IMR-90 (cell line): ENCODE data around the gene CCDC177. TPM values are rescaled to one million over a fixed set of nuclear protein-coding genes. Genes with fewer than 3 reads are reported as not detected.

Source experiments
- ATAC-seq: fragments of 200-7000 bp; cut with Tn5 transposase; 2 replicates; pipeline ENCODE4 v1.9.1; 2020; ENCODE audit warnings: low read depth, mild to moderate bottlenecking, moderate library complexity
- BruUV-seq: library from RNA; stranded (reverse); fragments of 400-500 nt; replicated peaks from 2 replicates; lab custom pipeline; 2021; lab: Mats Ljungman, UMichigan
- CTCF ChIA-PET: fragments of 300-600 bp; formaldehyde crosslinking; extraction: SDS; loops from one replicate; lab custom pipeline; 2021; ENCODE audit warnings: antibody characterized with exemption; lab: Yijun Ruan, JAX
- POLR2A ChIA-PET: fragments of 300-600 bp; sonication (Branson Sonifier 250); formaldehyde crosslinking; loops from one replicate; lab custom pipeline; 2022; ENCODE audit warnings: antibody characterized with exemption; ENCODE audit not compliant: unreplicated experiment; lab: Charles Lee
- DNase-seq: peaks from one replicate; pipeline ENCODE4 v3.0.0; 2013
- H2AFZ ChIP-seq: replicated peaks from 2 replicates; pipeline ENCODE3; 2013; ENCODE audit warnings: low read length, mild to moderate bottlenecking; ENCODE audit not compliant: poor library complexity
- H2AK5ac ChIP-seq: 2 replicates; pipeline ENCODE4 v1.6.1; 2013; ENCODE audit warnings: low read depth, low read length, inconsistent platforms
- H2AK9ac ChIP-seq: replicated peaks from 2 replicates; pipeline ENCODE3; 2013; ENCODE audit warnings: mild to moderate bottlenecking, low read depth, low read length, moderate library complexity; ENCODE audit not compliant: poor library complexity
- H2BK120ac ChIP-seq: 2 replicates; pipeline ENCODE4 v1.6.1; 2013; ENCODE audit warnings: low read depth, low read length, inconsistent platforms
- H2BK15ac ChIP-seq: 3 replicates; pipeline ENCODE4 v1.6.1; 2013; ENCODE audit warnings: low read depth, low read length, inconsistent platforms
- H2BK20ac ChIP-seq: 2 replicates; pipeline ENCODE4 v1.6.1; 2013; ENCODE audit warnings: low read depth, mild to moderate bottlenecking, inconsistent platforms, low read length, moderate library complexity
- H2BK5ac ChIP-seq: 2 replicates; pipeline ENCODE4 v1.6.1; 2013; ENCODE audit warnings: mild to moderate bottlenecking, low read depth, low read length, inconsistent platforms; ENCODE audit not compliant: poor library complexity, severe bottlenecking
- H3K14ac ChIP-seq: replicated peaks from 2 replicates; pipeline ENCODE4 v1.6.1; 2013; ENCODE audit warnings: low read depth, low read length, inconsistent platforms
- H3K18ac ChIP-seq: 2 replicates; pipeline ENCODE4 v1.6.1; 2013; ENCODE audit warnings: low read depth, low read length, control low read depth
- H3K23ac ChIP-seq: 2 replicates; pipeline ENCODE4 v1.6.1; 2013; ENCODE audit warnings: low read depth, low read length, inconsistent platforms
- H3K27ac ChIP-seq: 2 replicates; pipeline ENCODE4 v1.5.1; 2013; ENCODE audit warnings: mild to moderate bottlenecking, control low read depth, low read length; ENCODE audit not compliant: insufficient read depth
- H3K27me3 ChIP-seq: 2 replicates; pipeline ENCODE4 v1.6.1; 2013; ENCODE audit warnings: low read length; ENCODE audit not compliant: control insufficient read depth, insufficient read depth
- H3K36me3 ChIP-seq: 2 replicates; pipeline ENCODE4 v1.6.1; 2013; ENCODE audit warnings: low read length, mixed read lengths; ENCODE audit not compliant: control insufficient read depth, insufficient read depth
- H3K4ac ChIP-seq: 2 replicates; pipeline ENCODE4 v1.6.1; 2013; ENCODE audit warnings: low read depth, low read length, inconsistent platforms
- H3K4me1 ChIP-seq: 2 replicates; pipeline ENCODE4 v1.6.1; 2013; ENCODE audit warnings: low read length, mixed read lengths; ENCODE audit not compliant: control insufficient read depth, insufficient read depth
- H3K4me2 ChIP-seq: 2 replicates; pipeline ENCODE4 v1.6.1; 2013; ENCODE audit warnings: low read depth, mild to moderate bottlenecking, control low read depth, low read length, moderate library complexity
- H3K4me3 ChIP-seq: 2 replicates; pipeline ENCODE4 v1.5.1; 2013; ENCODE audit warnings: low read depth, mild to moderate bottlenecking, control low read depth, low read length, moderate library complexity; ENCODE audit not compliant: insufficient read depth
- H3K56ac ChIP-seq: 2 replicates; pipeline ENCODE4 v1.6.1; 2013; ENCODE audit warnings: low read length, inconsistent platforms; ENCODE audit not compliant: insufficient read depth; ENCODE audit errors: extremely low read depth
- H3K79me1 ChIP-seq, 2 experiments: 2 replicates each; pipeline ENCODE4 v1.6.1; 2013; ENCODE audit warnings: low read length in 2 of 2, inconsistent platforms in 1 of 2, low read depth in 1 of 2
- H3K9ac ChIP-seq: 2 replicates; pipeline ENCODE4 v1.6.1; 2013; ENCODE audit warnings: low read depth, low read length, control low read depth
- H3K9me1 ChIP-seq: 2 replicates; pipeline ENCODE4 v1.6.1; 2013; ENCODE audit warnings: low read length, inconsistent platforms; ENCODE audit not compliant: insufficient read depth
- H3K9me3 ChIP-seq: 2 replicates; pipeline ENCODE4 v1.6.1; 2013; ENCODE audit warnings: low read length; ENCODE audit not compliant: control insufficient read depth, insufficient read depth
- H4K20me1 ChIP-seq: 2 replicates; pipeline ENCODE4 v1.6.1; 2013; ENCODE audit warnings: low read length, inconsistent platforms; ENCODE audit not compliant: insufficient read depth
- H4K5ac ChIP-seq: 2 replicates; pipeline ENCODE4 v1.6.1; 2013; ENCODE audit warnings: mild to moderate bottlenecking, low read depth, low read length, control low read depth
- H4K8ac ChIP-seq, 2 experiments: 2 replicates each; pipeline ENCODE4 v1.6.1; 2013; ENCODE audit warnings: low read depth in 2 of 2, low read length in 2 of 2, control low read depth in 1 of 2, inconsistent platforms in 1 of 2
- H4K91ac ChIP-seq: 2 replicates; pipeline ENCODE4 v1.6.1; 2013; ENCODE audit warnings: low read depth, low read length, inconsistent platforms; ENCODE audit not compliant: insufficient read depth
- BHLHE40 ChIP-seq: fragments of 150-350 bp; IDR thresholded peaks from 2 replicates; pipeline ENCODE4 v1.6.1; 2016; ENCODE audit warnings: mild to moderate bottlenecking, low read depth, low read length
- CEBPB ChIP-seq: IDR thresholded peaks from 2 replicates; pipeline ENCODE4 v1.6.1; 2012; ENCODE audit warnings: low read depth, low read length, improper control_type of control experiment
- MAZ ChIP-seq: IDR thresholded peaks from 2 replicates; pipeline ENCODE4 v1.6.1; 2012; ENCODE audit warnings: low read depth, mild to moderate bottlenecking, low read length, improper control_type of control experiment, moderate library complexity, borderline replicate concordance
- MXI1 ChIP-seq: IDR thresholded peaks from 2 replicates; pipeline ENCODE4 v1.6.1; 2012; ENCODE audit warnings: low read depth, mild to moderate bottlenecking, low read length, moderate library complexity, borderline replicate concordance
- RCOR1 ChIP-seq: IDR thresholded peaks from 2 replicates; pipeline ENCODE4 v1.6.1; 2012; ENCODE audit warnings: mild to moderate bottlenecking, low read length, improper control_type of control experiment; ENCODE audit not compliant: insufficient replicate concordance
- RFX5 ChIP-seq: IDR thresholded peaks from 2 replicates; pipeline ENCODE4 v1.8.0; 2012; ENCODE audit warnings: low read depth, mild to moderate bottlenecking, low read length, moderate library complexity
- WGBS, 2 experiments: methylation state at CpG; one replicate each; pipeline versions ENCODE4 v1.1.5 to v1.1.7; 2013; ENCODE audit warnings: missing lambda C conversion rate in 2 of 2; ENCODE audit not compliant: insufficient read length in 1 of 2; ENCODE audit errors: extremely low coverage in 2 of 2; 5-methylcytosine and 5-hydroxymethylcytosine counted together
- dilution Hi-C: fragments of 300-500 bp; cut with HindIII; formaldehyde crosslinking; loops from one replicate; pipeline ENCODE4 v1.14.3; 2018; ENCODE audit warnings: low sequenced_read_pairs; ENCODE audit not compliant: unreplicated experiment
- in situ Hi-C: fragments of 300-500 bp; cut with MboI; formaldehyde crosslinking; loops from 3 replicates; pipeline ENCODE4 v1.14.3; 2019; ENCODE audit warnings: low sequenced_read_pairs, inconsistent platforms, mixed read lengths
- intact Hi-C: fragments of 100-400 bp; cut with micrococcal nuclease; formaldehyde crosslinking; loops from 2 replicates; pipeline ENCODE4 v1.10.0; 2022
- polyA plus RNA-seq, 3 experiments: library from polyadenylated mRNA; depleted of rRNA; stranded (reverse); fragments of >200 nt; gene quantifications; 2 replicates each; pipeline ENCODE4 v1.2.3, GENCODE V29; 2012; ENCODE audit warnings: low replicate concordance in 1 of 3
- total RNA-seq: library from RNA; depleted of rRNA; stranded (reverse); fragments of >200 nt; gene quantifications from 2 replicates; pipeline ENCODE4 v1.2.3, GENCODE V29; 2012
- TF ChIP-seq, protein P1 (sequence below): conservative IDR thresholded peaks from 2 replicates; pipeline ENCODE4 v1.5.1; 2012; ENCODE audit warnings: mild to moderate bottlenecking, low read depth, low read length, improper control_type of control experiment
- TF ChIP-seq, protein P2 (sequence below): fragments of 150-350 bp; IDR thresholded peaks from 2 replicates; pipeline ENCODE4 v1.6.1; 2017; ENCODE audit warnings: mild to moderate bottlenecking, antibody characterized with exemption, low read length, low read depth

The CCDC177 gene
- total and polyA plus RNA-seq, 2 of the 4 experiments (the other 2 are of a cell fraction) = not detected

- Histone ChIP-seq H4K8ac (no peak overlapping the region), H3K23ac (no peak overlapping the region), H4K5ac (no peak overlapping the region), H4K20me1 (no peaks in the 10 kb centered on the region), H2AFZ (no peak overlapping the region), H3K4ac (no peak overlapping the region), H2AK9ac (no peak overlapping the region), H3K14ac (no peak overlapping the region), H3K56ac (no peak overlapping the region), H3K4me3 (no peak overlapping the region), H2BK20ac (no peak overlapping the region), H3K9ac (no peak overlapping the region), H3K4me2 (no peak overlapping the region), H3K36me3 (no peaks in the 10 kb centered on the region), H3K4me1 (no peaks in the 10 kb centered on the region), H3K9me3 (no peaks in the 10 kb centered on the region; the same call in 1 of the 2 replicates), H2BK120ac (no peak overlapping the region), H2BK5ac (no peak overlapping the region), H2BK15ac (no peak overlapping the region), H2AK5ac (no peak overlapping the region), H3K9me1 (no peaks in the 10 kb centered on the region), H3K27ac (no peak overlapping the region), H3K18ac (no peak overlapping the region), H4K91ac (no peak overlapping the region), H3K79me1 (no peaks in the 10 kb centered on the region), H3K27me3 (peaks cover 40% of the 10 kb centered on the region)
- ChIA-PET CTCF (interaction anchor here (0.6 kb wide), 1 partner anchor 64 kb away, joined by 5 read pairs; no protein-coding TSS in a partner anchor), POLR2A (no interaction called here)
- BruUV-seq = no TSS peak
- ATAC-seq (peak; percentile 70), DNase-seq (peak; percentile 75)
- dilution Hi-C loops (no loop called here), intact Hi-C loops (no loop called here), in situ Hi-C loops (no loop called here)
- WGBS, 2 experiments = no CpG with 5 or more reads among the region's 1 CpG
- TF ChIP-seq, protein P1, sequence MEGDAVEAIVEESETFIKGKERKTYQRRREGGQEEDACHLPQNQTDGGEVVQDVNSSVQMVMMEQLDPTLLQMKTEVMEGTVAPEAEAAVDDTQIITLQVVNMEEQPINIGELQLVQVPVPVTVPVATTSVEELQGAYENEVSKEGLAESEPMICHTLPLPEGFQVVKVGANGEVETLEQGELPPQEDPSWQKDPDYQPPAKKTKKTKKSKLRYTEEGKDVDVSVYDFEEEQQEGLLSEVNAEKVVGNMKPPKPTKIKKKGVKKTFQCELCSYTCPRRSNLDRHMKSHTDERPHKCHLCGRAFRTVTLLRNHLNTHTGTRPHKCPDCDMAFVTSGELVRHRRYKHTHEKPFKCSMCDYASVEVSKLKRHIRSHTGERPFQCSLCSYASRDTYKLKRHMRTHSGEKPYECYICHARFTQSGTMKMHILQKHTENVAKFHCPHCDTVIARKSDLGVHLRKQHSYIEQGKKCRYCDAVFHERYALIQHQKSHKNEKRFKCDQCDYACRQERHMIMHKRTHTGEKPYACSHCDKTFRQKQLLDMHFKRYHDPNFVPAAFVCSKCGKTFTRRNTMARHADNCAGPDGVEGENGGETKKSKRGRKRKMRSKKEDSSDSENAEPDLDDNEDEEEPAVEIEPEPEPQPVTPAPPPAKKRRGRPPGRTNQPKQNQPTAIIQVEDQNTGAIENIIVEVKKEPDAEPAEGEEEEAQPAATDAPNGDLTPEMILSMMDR = no peak
- TF ChIP-seq RFX5 (no peak), CEBPB (peak; percentile 85), MXI1 (no peak), MAZ (no peak), BHLHE40 (no peak), RCOR1 (no peak)
- TF ChIP-seq, protein P2, sequence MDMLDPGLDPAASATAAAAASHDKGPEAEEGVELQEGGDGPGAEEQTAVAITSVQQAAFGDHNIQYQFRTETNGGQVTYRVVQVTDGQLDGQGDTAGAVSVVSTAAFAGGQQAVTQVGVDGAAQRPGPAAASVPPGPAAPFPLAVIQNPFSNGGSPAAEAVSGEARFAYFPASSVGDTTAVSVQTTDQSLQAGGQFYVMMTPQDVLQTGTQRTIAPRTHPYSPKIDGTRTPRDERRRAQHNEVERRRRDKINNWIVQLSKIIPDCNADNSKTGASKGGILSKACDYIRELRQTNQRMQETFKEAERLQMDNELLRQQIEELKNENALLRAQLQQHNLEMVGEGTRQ = no peak
Observed at GRCh38 chr14:69553252-69553651, 21.4 kb downstream of the CCDC177 start.
